Activated naive CD4-positive, alpha-beta T cell treated with anti-CD3 and anti-CD28 coated beads, Interleukin-2, amount 50 U/mL, for 24 hours (primary cell): ENCODE measurements around the gene PRKAA1.

Experiments
- H3K27ac Mint-ChIP-seq: one replicate; pipeline ENCODE4 v1.8.0; 2021; ENCODE audit warnings: mild to moderate bottlenecking, mixed read lengths
- H3K27me3 Mint-ChIP-seq: one replicate; pipeline ENCODE4 v1.8.0; 2021; ENCODE audit warnings: mixed read lengths
- H3K36me3 Mint-ChIP-seq: one replicate; pipeline ENCODE4 v1.8.0; 2021; ENCODE audit warnings: mixed read lengths
- H3K4me1 Mint-ChIP-seq: one replicate; pipeline ENCODE4 v1.8.0; 2021; ENCODE audit warnings: mixed read lengths
- H3K4me3 Mint-ChIP-seq: one replicate; pipeline ENCODE4 v1.8.0; 2021; ENCODE audit warnings: mild to moderate bottlenecking, mixed read lengths
- H3K9me3 Mint-ChIP-seq: one replicate; pipeline ENCODE4 v1.8.0; 2021; ENCODE audit warnings: mixed read lengths

Gene PRKAA1

GRCh38 chr5:40775846-40776657 is 22.1 kb downstream of the PRKAA1 start:
- Mint-ChIP-seq H3K4me3 (no peak overlapping the region), H3K27ac (no peak overlapping the region), H3K36me3 (peaks cover 14% of the 10 kb centered on the region), H3K27me3 (no peaks in the 10 kb centered on the region), H3K4me1 (peaks cover 28% of the 10 kb centered on the region), H3K9me3 (no peaks in the 10 kb centered on the region)

- H3K27me3 Mint-ChIP-seq, result no peaks in the 10 kb centered on the region
- no peak overlapping the region for H3K27ac Mint-ChIP-seq
- no peak overlapping the region for H3K4me3 Mint-ChIP-seq
- peaks cover 16% of the 10 kb centered on the region for H3K36me3 Mint-ChIP-seq
- H3K4me1 Mint-ChIP-seq, result peaks cover 21% of the 10 kb centered on the region
- H3K9me3 Mint-ChIP-seq, result no peaks in the 10 kb centered on the region
Observed at GRCh38 chr5:40775085-40775845, 22.9 kb downstream of the PRKAA1 start.

DNA sequence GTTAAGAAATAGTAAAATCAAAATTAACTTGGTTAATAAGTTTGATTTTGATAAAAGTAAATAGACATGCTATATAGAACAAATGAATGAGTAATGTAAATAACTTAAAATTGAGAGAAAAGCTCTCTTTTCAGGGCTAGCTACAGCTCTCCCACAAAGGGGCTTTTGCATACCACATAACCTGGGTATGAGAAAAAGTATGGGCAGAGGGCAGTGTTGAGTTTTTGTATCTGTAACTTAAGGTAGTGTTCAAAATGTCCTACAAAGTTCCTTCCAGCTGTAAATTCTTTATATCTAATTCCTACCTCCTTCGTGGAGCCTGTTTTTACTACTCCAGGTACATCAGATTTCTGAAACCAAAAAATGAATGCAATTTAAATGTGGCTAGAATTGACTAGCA is 23.6 kb downstream of the PRKAA1 start:
- H3K27ac Mint-ChIP-seq, result no peak overlapping the region
- peaks cover 16% of the 10 kb centered on the region for H3K4me1 Mint-ChIP-seq
- H3K27me3 Mint-ChIP-seq, result no peaks in the 10 kb centered on the region
- no peak overlapping the region for H3K4me3 Mint-ChIP-seq
- H3K36me3 Mint-ChIP-seq, result peaks cover 16% of the 10 kb centered on the region
- no peaks in the 10 kb centered on the region for H3K9me3 Mint-ChIP-seq

DNA sequence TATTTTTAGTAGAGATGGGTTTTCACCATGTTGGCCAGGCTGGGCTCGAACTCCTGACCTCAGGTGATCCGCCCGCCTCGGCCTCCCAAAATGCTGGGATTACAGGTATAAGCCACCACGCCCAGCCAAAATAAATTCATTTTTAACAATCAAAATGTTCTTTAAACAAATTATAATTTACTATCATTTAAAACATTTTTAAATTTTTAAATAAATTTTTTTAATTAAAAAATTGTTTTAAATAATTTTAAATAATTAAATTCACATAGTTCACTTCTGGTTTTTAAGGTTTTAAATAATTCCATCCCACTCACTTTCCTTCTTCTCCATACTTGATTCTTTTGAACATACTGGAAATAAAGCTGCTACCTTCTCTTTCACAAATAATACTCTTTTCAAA is 27.4 kb downstream of the PRKAA1 start:
- no peak overlapping the region for H3K27ac Mint-ChIP-seq
- no peaks in the 10 kb centered on the region for H3K9me3 Mint-ChIP-seq
- no peak overlapping the region for H3K4me3 Mint-ChIP-seq
- no peaks in the 10 kb centered on the region for H3K4me1 Mint-ChIP-seq
- no peaks in the 10 kb centered on the region for H3K27me3 Mint-ChIP-seq
- peaks cover 15% of the 10 kb centered on the region for H3K36me3 Mint-ChIP-seq

- Mint-ChIP-seq H3K36me3 (peaks cover 10% of the 10 kb centered on the region), H3K27ac (no peak overlapping the region), H3K4me3 (no peak overlapping the region), H3K4me1 (no peaks in the 10 kb centered on the region), H3K9me3 (no peaks in the 10 kb centered on the region), H3K27me3 (no peaks in the 10 kb centered on the region)
Observed at GRCh38 chr5:40762705-40763104, 35.5 kb downstream of the PRKAA1 start.

- no peaks in the 10 kb centered on the region for H3K9me3 Mint-ChIP-seq
- H3K27me3 Mint-ChIP-seq, result no peaks in the 10 kb centered on the region
- H3K36me3 Mint-ChIP-seq, result peaks cover 4% of the 10 kb centered on the region
- no peak overlapping the region for H3K27ac Mint-ChIP-seq
- no peak overlapping the region for H3K4me3 Mint-ChIP-seq
- no peaks in the 10 kb centered on the region for H3K4me1 Mint-ChIP-seq
Observed at GRCh38 chr5:40757400-40757799, 40.8 kb downstream of the PRKAA1 start.

GRCh38 chr5:40755407-40756365 is 42.5 kb downstream of the PRKAA1 start, which contains the start of gene TTC33:
TTC33 (minus strand) TSS chr5:40755961; CDS start chr5:40747018, 8,943 bp downstream.
- Mint-ChIP-seq H3K36me3 (peaks cover 8% of the 10 kb centered on the region), H3K4me3 (no peak within 1 kb of the TSS), H3K9me3 (no peaks in the 10 kb centered on the region), H3K4me1 (no peaks in the 10 kb centered on the region), H3K27me3 (no peaks in the 10 kb centered on the region), H3K27ac (no peak within 1 kb of the TSS)

DNA sequence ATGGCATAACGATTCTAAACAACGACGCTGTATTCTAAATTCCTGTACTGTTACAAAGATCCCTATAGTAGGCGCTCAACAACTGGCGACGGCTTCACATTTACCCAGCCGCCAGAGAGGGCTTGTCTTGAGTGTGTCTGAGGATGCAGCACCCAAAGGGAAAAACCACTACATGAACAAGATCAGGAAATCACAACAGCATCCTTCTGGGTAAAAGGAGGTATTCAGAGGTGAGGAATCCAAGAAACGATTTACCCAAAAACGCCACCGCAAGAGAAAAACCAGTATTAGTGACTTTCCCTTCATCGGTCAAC is 43.1 kb downstream of the PRKAA1 start:
- no peak overlapping the region for H3K4me3 Mint-ChIP-seq
- no peaks in the 10 kb centered on the region for H3K4me1 Mint-ChIP-seq
- peaks cover 9% of the 10 kb centered on the region for H3K36me3 Mint-ChIP-seq
- H3K9me3 Mint-ChIP-seq, result no peaks in the 10 kb centered on the region
- H3K27me3 Mint-ChIP-seq, result no peaks in the 10 kb centered on the region
- H3K27ac Mint-ChIP-seq, result no peak overlapping the region

- peaks cover 1% of the 10 kb centered on the region for H3K4me1 Mint-ChIP-seq
- peaks cover 9% of the 10 kb centered on the region for H3K36me3 Mint-ChIP-seq
- no peak overlapping the region for H3K27ac Mint-ChIP-seq
- no peaks in the 10 kb centered on the region for H3K9me3 Mint-ChIP-seq
- H3K4me3 Mint-ChIP-seq, result no peak overlapping the region
- H3K27me3 Mint-ChIP-seq, result no peaks in the 10 kb centered on the region
Observed at GRCh38 chr5:40754381-40755092, 43.6 kb downstream of the PRKAA1 start.

DNA sequence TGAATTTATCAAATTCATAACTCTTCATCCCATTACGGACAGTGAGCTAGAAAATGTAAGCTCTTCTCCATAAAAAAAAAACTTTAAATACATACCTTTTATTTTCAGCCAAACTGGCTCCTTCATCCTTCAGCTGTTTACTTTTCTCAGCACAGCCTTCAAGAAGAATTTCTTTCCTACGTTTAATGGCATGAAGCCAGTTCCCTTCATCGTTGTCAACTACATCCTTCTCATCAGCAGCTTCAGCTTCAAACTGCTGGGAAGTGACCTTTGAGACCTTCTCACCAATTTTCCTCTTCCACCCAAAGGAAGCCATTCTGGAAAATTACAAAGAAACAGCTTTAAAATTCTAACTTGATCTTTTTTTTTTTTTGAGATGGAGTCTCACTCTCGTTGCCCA is 51.5 kb downstream of the PRKAA1 start:
- H3K27me3 Mint-ChIP-seq, result no peaks in the 10 kb centered on the region
- no peaks in the 10 kb centered on the region for H3K9me3 Mint-ChIP-seq
- peaks cover 34% of the 10 kb centered on the region for H3K4me1 Mint-ChIP-seq
- H3K4me3 Mint-ChIP-seq, result no peak overlapping the region
- peaks cover 26% of the 10 kb centered on the region for H3K36me3 Mint-ChIP-seq
- no peak overlapping the region for H3K27ac Mint-ChIP-seq

DNA sequence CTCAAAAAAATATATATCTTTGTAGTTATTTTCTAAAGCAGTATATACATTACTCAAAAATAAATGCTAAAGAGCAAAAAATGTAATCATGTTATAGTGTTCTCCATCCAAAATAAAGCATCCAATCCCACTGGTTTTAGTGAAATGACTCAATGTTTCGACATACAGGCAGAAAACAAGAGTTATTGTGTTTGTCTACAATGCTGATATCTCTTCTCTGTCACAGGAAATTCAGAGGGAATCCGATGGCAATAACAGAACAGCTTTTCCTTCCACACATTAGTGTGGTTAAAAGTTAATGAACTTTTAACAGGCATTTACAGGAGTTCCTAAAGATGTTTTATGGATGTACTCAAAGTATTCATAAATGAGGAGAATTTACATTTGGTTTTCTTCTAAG is 54.4 kb downstream of the PRKAA1 start:
- no peaks in the 10 kb centered on the region for H3K27me3 Mint-ChIP-seq
- peaks cover 26% of the 10 kb centered on the region for H3K4me1 Mint-ChIP-seq
- no peak overlapping the region for H3K4me3 Mint-ChIP-seq
- peaks cover 36% of the 10 kb centered on the region for H3K36me3 Mint-ChIP-seq
- H3K27ac Mint-ChIP-seq, result no peak overlapping the region
- H3K9me3 Mint-ChIP-seq, result peaks cover 8% of the 10 kb centered on the region

DNA sequence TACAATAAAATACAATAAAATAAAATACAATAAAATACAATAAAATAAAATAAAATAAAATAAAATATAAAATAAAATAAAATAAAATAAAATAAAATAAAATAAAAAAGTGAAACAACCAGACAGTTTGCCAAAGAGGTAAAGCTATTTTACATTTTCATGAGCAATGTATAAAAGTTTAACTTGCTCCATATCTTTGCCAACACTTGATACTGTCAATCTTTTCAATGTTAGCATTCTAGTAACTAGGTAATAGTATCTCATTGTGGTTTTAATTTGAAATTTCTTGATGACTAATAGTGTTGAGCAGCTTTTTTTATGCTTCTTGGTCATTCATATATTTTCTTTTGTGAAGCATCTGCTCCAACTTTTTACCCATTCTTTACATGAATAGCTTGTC is 59.7 kb downstream of the PRKAA1 start:
- Mint-ChIP-seq H3K9me3 (peaks cover 8% of the 10 kb centered on the region), H3K27me3 (no peaks in the 10 kb centered on the region), H3K27ac (no peak overlapping the region), H3K36me3 (peaks cover 25% of the 10 kb centered on the region), H3K4me3 (no peak overlapping the region), H3K4me1 (peaks cover 32% of the 10 kb centered on the region)

- Mint-ChIP-seq H3K36me3 (peaks cover 19% of the 10 kb centered on the region), H3K9me3 (peaks cover 6% of the 10 kb centered on the region), H3K4me3 (no peak overlapping the region), H3K27ac (peak overlapping the region; percentile 59), H3K27me3 (no peaks in the 10 kb centered on the region), H3K4me1 (peaks cover 34% of the 10 kb centered on the region)
Observed at GRCh38 chr5:40736103-40736875, 61.9 kb downstream of the PRKAA1 start.

GRCh38 chr5:40735609-40736008 is 62.6 kb downstream of the PRKAA1 start:
- peaks cover 39% of the 10 kb centered on the region for H3K4me1 Mint-ChIP-seq
- H3K27ac Mint-ChIP-seq, result peak overlapping the region; percentile 59
- peaks cover 13% of the 10 kb centered on the region for H3K36me3 Mint-ChIP-seq
- H3K4me3 Mint-ChIP-seq, result no peak overlapping the region
- no peaks in the 10 kb centered on the region for H3K9me3 Mint-ChIP-seq
- no peaks in the 10 kb centered on the region for H3K27me3 Mint-ChIP-seq
